ENCODE data around the gene TBR1. TPM values are rescaled to one million over a fixed set of nuclear protein-coding genes. Genes with fewer than 3 reads are reported as not detected.

The TBR1 gene
- total RNA-seq, 2 donors from 2014 or later, result not detected

DNA sequence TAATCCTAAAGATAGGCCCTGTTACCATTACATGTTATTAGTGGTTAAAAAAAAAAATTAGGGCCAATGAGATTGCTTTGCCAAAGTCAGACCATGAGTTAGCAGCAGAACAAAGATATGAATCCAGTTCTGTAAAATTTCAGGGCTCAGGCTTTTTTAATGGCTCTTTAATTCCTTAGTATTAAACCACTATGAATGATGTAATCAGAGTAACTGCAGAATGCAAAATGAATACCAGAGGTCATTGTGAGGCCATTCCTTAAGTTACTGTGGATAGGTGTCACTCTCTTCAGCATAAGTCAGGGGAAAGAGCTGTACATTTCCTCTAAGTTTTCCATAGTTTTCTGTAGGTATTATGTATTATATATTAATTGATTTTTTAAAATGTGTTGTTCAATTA, 42.2 kb upstream of the TBR1 start:
- DNase-seq, result no peak
- no peak for ATAC-seq
- H3K36me3 ChIP-seq (replicated peaks in 1 of 2; ENCODE audit: insufficient read depth in 1 of 2, low read depth in 2 of 2), result peaks cover 0 to 2% of the 10 kb centered on the region in 2 donors
- H3K27me3 ChIP-seq, result no peaks in the 10 kb centered on the region
- H3K4me3 ChIP-seq, result no peak overlapping the region
- TF ChIP-seq, protein P1, sequence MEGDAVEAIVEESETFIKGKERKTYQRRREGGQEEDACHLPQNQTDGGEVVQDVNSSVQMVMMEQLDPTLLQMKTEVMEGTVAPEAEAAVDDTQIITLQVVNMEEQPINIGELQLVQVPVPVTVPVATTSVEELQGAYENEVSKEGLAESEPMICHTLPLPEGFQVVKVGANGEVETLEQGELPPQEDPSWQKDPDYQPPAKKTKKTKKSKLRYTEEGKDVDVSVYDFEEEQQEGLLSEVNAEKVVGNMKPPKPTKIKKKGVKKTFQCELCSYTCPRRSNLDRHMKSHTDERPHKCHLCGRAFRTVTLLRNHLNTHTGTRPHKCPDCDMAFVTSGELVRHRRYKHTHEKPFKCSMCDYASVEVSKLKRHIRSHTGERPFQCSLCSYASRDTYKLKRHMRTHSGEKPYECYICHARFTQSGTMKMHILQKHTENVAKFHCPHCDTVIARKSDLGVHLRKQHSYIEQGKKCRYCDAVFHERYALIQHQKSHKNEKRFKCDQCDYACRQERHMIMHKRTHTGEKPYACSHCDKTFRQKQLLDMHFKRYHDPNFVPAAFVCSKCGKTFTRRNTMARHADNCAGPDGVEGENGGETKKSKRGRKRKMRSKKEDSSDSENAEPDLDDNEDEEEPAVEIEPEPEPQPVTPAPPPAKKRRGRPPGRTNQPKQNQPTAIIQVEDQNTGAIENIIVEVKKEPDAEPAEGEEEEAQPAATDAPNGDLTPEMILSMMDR (IDR thresholded peaks at IDR 0.05), result no peak
- no peak for TF ChIP-seq POLR2A (IDR thresholded peaks at IDR 0.05)
- H3K9me3 ChIP-seq, result no peaks in the 10 kb centered on the region
- no peaks in the 10 kb centered on the region for H3K4me1 ChIP-seq
- intact Hi-C loops (cut with DNase I), result no loop called here
- no peak overlapping the region for H3K27ac ChIP-seq

DNA sequence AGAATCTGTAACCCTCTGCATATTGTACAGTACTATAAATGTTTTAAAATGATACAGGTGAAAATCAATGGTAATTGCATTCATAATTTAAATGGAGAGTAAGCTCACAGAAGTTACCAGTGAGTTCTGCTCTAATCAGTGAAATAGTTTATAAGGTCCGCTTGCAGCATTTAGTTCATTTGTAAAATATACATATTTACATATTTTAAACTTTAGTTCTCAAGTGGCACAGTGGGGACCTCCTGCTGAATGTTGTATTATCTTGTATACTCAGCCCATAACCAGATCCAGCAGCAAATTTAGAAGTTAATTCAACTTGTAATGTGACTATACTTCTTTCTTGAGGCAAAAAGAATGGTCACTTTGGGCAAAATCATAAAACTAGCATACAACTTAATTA, 41.7 kb upstream of the TBR1 start:
- 96 to 97% methylated on average over 1 of the region's 1 CpG for WGBS, 2 donors
- no peaks in the 10 kb centered on the region for H3K4me1 ChIP-seq
- H3K9me3 ChIP-seq, result no peaks in the 10 kb centered on the region
- no peaks in the 10 kb centered on the region for H3K27me3 ChIP-seq
- H3K4me3 ChIP-seq, result no peak overlapping the region
- TF ChIP-seq, protein P1 (IDR thresholded peaks at IDR 0.05), result no peak
- no peak for TF ChIP-seq POLR2A (IDR thresholded peaks at IDR 0.05)
- intact Hi-C loops (cut with DNase I), result no loop called here
- DNase-seq, result no peak
- peaks cover 0 to 2% of the 10 kb centered on the region in 2 donors for H3K36me3 ChIP-seq (replicated peaks in 1 of 2; ENCODE audit: insufficient read depth in 1 of 2, low read depth in 2 of 2)
- no peak overlapping the region for H3K27ac ChIP-seq
- no peak for ATAC-seq

DNA sequence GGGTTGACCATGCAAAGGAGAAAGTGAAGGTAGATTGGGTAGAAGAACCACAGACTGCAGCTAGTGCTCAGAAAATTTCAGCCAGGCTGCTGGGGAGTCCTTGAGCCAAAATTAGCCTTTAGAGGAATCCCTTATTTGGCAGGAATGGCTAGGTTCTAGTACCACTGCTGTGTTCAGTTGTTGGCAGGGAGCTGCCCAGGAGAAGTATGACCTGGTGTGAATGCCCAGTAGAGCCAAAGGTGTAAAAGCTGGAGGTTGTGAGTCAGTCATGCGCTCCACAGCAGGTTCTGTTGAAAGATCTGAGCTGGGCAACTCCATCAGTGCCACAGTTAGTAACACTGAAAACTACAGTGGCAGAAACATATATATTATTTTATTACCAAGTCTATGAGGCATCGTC, 36.4 kb upstream of the TBR1 start:
- H3K4me1 ChIP-seq, result no peaks in the 10 kb centered on the region
- H3K4me3 ChIP-seq, result no peak overlapping the region
- intact Hi-C loops (cut with DNase I), result no loop called here
- H3K27me3 ChIP-seq, result no peaks in the 10 kb centered on the region
- DNase-seq, result no peak
- ATAC-seq, result no peak
- TF ChIP-seq POLR2A (IDR thresholded peaks at IDR 0.05), result no peak
- TF ChIP-seq, protein P1 (IDR thresholded peaks at IDR 0.05), result no peak
- 95 to 97% methylated on average over 2 of the region's 2 CpGs for WGBS, 2 donors
- no peaks in the 10 kb centered on the region for H3K9me3 ChIP-seq
- no peaks in the 10 kb centered on the region for H3K36me3 ChIP-seq (replicated peaks in 1 of 2; ENCODE audit: insufficient read depth in 1 of 2, low read depth in 2 of 2)
- H3K27ac ChIP-seq, result no peak overlapping the region

DNA sequence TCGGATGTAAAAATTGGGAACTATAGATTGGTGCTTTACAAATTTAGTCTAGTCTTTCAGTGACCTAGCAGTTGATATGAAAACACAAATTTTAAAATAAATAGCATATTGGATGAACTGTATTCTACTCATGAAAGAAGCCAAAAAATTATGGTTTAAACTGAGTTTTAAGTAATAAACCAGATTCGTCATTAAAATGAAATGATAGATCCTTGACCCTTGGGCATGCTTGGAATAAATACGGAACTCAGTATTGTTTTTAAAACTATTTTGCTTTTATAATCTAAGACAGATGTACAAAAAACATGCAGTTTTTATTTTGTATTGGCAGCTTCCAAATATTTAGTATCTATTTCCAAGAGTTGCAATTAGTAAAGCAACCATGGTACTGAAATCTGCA, 34.6 kb upstream of the TBR1 start:
- H3K36me3 ChIP-seq (replicated peaks in 1 of 2; ENCODE audit: insufficient read depth in 1 of 2, low read depth in 2 of 2), result no peaks in the 10 kb centered on the region
- H3K27me3 ChIP-seq, result no peaks in the 10 kb centered on the region
- H3K4me1 ChIP-seq, result no peaks in the 10 kb centered on the region
- DNase-seq, result no peak
- 91 to 94% methylated on average over 3 of the region's 3 CpGs for WGBS, 2 donors
- TF ChIP-seq, protein P1 (IDR thresholded peaks at IDR 0.05), result no peak
- TF ChIP-seq POLR2A (IDR thresholded peaks at IDR 0.05), result no peak
- no peak overlapping the region for H3K4me3 ChIP-seq
- intact Hi-C loops (cut with DNase I), result no loop called here
- H3K9me3 ChIP-seq, result no peaks in the 10 kb centered on the region
- no peak overlapping the region for H3K27ac ChIP-seq
- no peak for ATAC-seq

DNA sequence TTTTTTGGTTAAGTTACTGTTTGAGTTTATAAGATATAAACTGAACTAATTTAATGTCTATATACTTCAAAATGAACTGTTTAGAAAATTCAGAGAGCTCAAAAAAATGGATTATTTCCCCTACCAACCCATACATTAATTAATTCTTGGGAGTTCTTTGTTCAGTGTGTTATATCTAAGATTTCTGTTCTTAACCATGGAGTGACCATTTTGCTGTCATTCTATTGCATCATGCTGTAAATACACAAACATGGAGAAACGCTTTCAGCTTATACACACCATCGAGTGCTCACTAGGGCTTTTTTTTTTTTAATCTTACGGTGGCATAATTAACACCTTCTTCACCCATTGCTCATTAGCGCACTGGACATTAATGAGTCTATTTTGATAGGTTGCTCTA, 33.4 kb upstream of the TBR1 start:
- H3K27me3 ChIP-seq, result no peaks in the 10 kb centered on the region
- TF ChIP-seq, protein P1 (IDR thresholded peaks at IDR 0.05), result no peak
- TF ChIP-seq POLR2A (IDR thresholded peaks at IDR 0.05), result no peak
- no peak overlapping the region for H3K27ac ChIP-seq
- intact Hi-C loops (cut with DNase I), result no loop called here
- H3K9me3 ChIP-seq, result no peaks in the 10 kb centered on the region
- no peak for ATAC-seq
- 89 to 91% methylated on average over 4 of the region's 4 CpGs for WGBS, 2 donors
- no peak for DNase-seq
- no peaks in the 10 kb centered on the region for H3K36me3 ChIP-seq (replicated peaks in 1 of 2; ENCODE audit: insufficient read depth in 1 of 2, low read depth in 2 of 2)
- H3K4me1 ChIP-seq, result no peaks in the 10 kb centered on the region
- no peak overlapping the region for H3K4me3 ChIP-seq
